GM12892 (cell line): ENCODE measurements around the gene KAZN.

Experiments used
- POLR2A ChIP-seq: IDR thresholded peaks from 2 replicates; pipeline ENCODE4 v1.6.1; 2011; ENCODE audit warnings: low read depth, low read length, control low read depth
- POLR2AphosphoS5 ChIP-seq: IDR thresholded peaks from 2 replicates; pipeline ENCODE4 v1.6.1; 2011; ENCODE audit warnings: low read depth, low read length, control low read depth

GRCh38 chr1:14887044-14887566, 288.6 kb downstream of the KAZN start:
- TF ChIP-seq POLR2AphosphoS5 (no peak), POLR2A (no peak)
